ENCODE data around the gene PDHA1.

PDHA1 gene

GRCh38 chrX:19343535-19344408 is at the start of gene PDHA1:
Gene PDHA1, plus strand, starts transcription at chrX:19343927. Its CDS starts 111 bp downstream, at chrX:19344038.
- peak within 1 kb of the TSS; percentile 72 for H3K4me3 ChIP-seq (ENCODE audit: low read depth, low read length)
- H3K27me3 ChIP-seq (ENCODE audit: insufficient read depth, low read depth, severe bottlenecking), result peaks cover 23% of the 10 kb centered on the region
- no peak for TF ChIP-seq CTCF (IDR thresholded peaks at IDR 0.05; ENCODE audit: low read depth, low read length)
- peak; percentile 94 for DNase-seq
- H3K9me3 ChIP-seq (ENCODE audit: severe bottlenecking), result no peaks in the 10 kb centered on the region
- H3K27ac ChIP-seq, result peak within 1 kb of the TSS; percentile 72
- peaks cover 2% of the 10 kb centered on the region; the same call in 1 of the 2 replicates for H3K36me3 ChIP-seq

- peaks cover 35% of the 10 kb centered on the region for H3K27me3 ChIP-seq (ENCODE audit: insufficient read depth, low read depth, severe bottlenecking)
- no peaks in the 10 kb centered on the region for H3K36me3 ChIP-seq
- no peak overlapping the region for H3K4me3 ChIP-seq (ENCODE audit: low read depth, low read length)
- DNase-seq, result no peak
- H3K9me3 ChIP-seq (ENCODE audit: severe bottlenecking), result no peaks in the 10 kb centered on the region
- no peak overlapping the region for H3K27ac ChIP-seq
- TF ChIP-seq CTCF (IDR thresholded peaks at IDR 0.05; ENCODE audit: low read depth, low read length), result no peak
These were observed 40.4 kb upstream of the PDHA1 start for GRCh38 chrX:19303256-19303880.

- no peak for DNase-seq
- Histone ChIP-seq H3K27me3 (ENCODE audit: insufficient read depth, low read depth, severe bottlenecking) (peaks cover 25% of the 10 kb centered on the region), H3K36me3 (no peaks in the 10 kb centered on the region), H3K27ac (no peak overlapping the region), H3K9me3 (ENCODE audit: severe bottlenecking) (no peaks in the 10 kb centered on the region), H3K4me3 (ENCODE audit: low read depth, low read length) (no peak overlapping the region)
- no peak for TF ChIP-seq CTCF (IDR thresholded peaks at IDR 0.05; ENCODE audit: low read depth, low read length)
These were observed 17.2 kb upstream of the PDHA1 start for GRCh38 chrX:19326567-19326966.

- no peak for DNase-seq
- Histone ChIP-seq H3K4me3 (ENCODE audit: low read depth, low read length) (no peak overlapping the region), H3K9me3 (ENCODE audit: severe bottlenecking) (peaks cover 13% of the 10 kb centered on the region), H3K27ac (no peak overlapping the region), H3K27me3 (ENCODE audit: insufficient read depth, low read depth, severe bottlenecking) (peaks cover 34% of the 10 kb centered on the region), H3K36me3 (no peaks in the 10 kb centered on the region)
- no peak for TF ChIP-seq CTCF (IDR thresholded peaks at IDR 0.05; ENCODE audit: low read depth, low read length)
These were observed 11.9 kb upstream of the PDHA1 start for GRCh38 chrX:19331831-19332230.

GRCh38 chrX:19332983-19333382 is 10.7 kb upstream of the PDHA1 start:
- peaks cover 31% of the 10 kb centered on the region for H3K27me3 ChIP-seq (ENCODE audit: insufficient read depth, low read depth, severe bottlenecking)
- no peak for DNase-seq
- no peak for TF ChIP-seq CTCF (IDR thresholded peaks at IDR 0.05; ENCODE audit: low read depth, low read length)
- H3K36me3 ChIP-seq, result no peaks in the 10 kb centered on the region
- peaks cover 13% of the 10 kb centered on the region for H3K9me3 ChIP-seq (ENCODE audit: severe bottlenecking)
- H3K27ac ChIP-seq, result no peak overlapping the region
- H3K4me3 ChIP-seq (ENCODE audit: low read depth, low read length), result no peak overlapping the region

All from WERI-Rb-1 (cell line).